Neuronal stem cell (in vitro differentiated cells): ENCODE data around the gene SH3BP4.

Source experiments
- DNase-seq: peaks from one replicate; pipeline ENCODE4 v3.0.0-alpha.2; 2013; ENCODE audit warnings: low spot score
- H2AFZ ChIP-seq: one replicate; pipeline ENCODE4 v1.6.1; 2013; ENCODE audit warnings: mild to moderate bottlenecking, low read length, inconsistent platforms
- H2AK5ac ChIP-seq: 2 replicates; pipeline ENCODE4 v1.6.1; 2013; ENCODE audit warnings: low read depth, mild to moderate bottlenecking, inconsistent platforms, low read length, moderate library complexity, mixed read lengths
- H2BK120ac ChIP-seq: 2 replicates; pipeline ENCODE4 v1.6.1; 2013; ENCODE audit warnings: low read depth, mild to moderate bottlenecking, inconsistent platforms, low read length, moderate library complexity, mixed read lengths
- H2BK12ac ChIP-seq: one replicate; pipeline ENCODE4 v1.6.1; 2013; ENCODE audit warnings: low read length, inconsistent platforms
- H2BK15ac ChIP-seq: 2 replicates; pipeline ENCODE4 v1.6.1; 2013; ENCODE audit warnings: mild to moderate bottlenecking, low read length, inconsistent platforms, mixed read lengths
- H2BK5ac ChIP-seq: one replicate; pipeline ENCODE4 v1.6.1; 2013; ENCODE audit warnings: inconsistent platforms, mild to moderate bottlenecking, low read length, moderate library complexity
- H3K14ac ChIP-seq: one replicate; pipeline ENCODE4 v1.6.1; 2013; ENCODE audit warnings: low read length, inconsistent platforms
- H3K18ac ChIP-seq: 2 replicates; pipeline ENCODE4 v1.6.1; 2013; ENCODE audit warnings: low read length, inconsistent platforms
- H3K23ac ChIP-seq: 2 replicates; pipeline ENCODE4 v1.6.1; 2013; ENCODE audit warnings: low read depth, mild to moderate bottlenecking, mixed read lengths, low read length, inconsistent platforms; ENCODE audit not compliant: poor library complexity
- H3K27ac ChIP-seq: replicated peaks from 3 replicates; pipeline ENCODE4 v1.5.1; 2013; ENCODE audit warnings: low read length, inconsistent platforms
- H3K27me3 ChIP-seq, 3 experiments: 2 replicates each; pipeline ENCODE4 v1.6.1; 2013; ENCODE audit warnings: low read length in 3 of 3, mild to moderate bottlenecking in 2 of 3, inconsistent platforms in 1 of 3, low read depth in 1 of 3, mixed read lengths in 1 of 3, moderate library complexity in 1 of 3; ENCODE audit not compliant: control insufficient read depth in 3 of 3, insufficient read depth in 3 of 3
- H3K36me3 ChIP-seq, 2 donors: replicated peaks in 1 of 2; 2 replicates each; pipeline ENCODE4 v1.6.1; 2013; ENCODE audit warnings: low read length in 2 of 2; ENCODE audit not compliant: control insufficient read depth in 2 of 2, insufficient read depth in 2 of 2
- H3K4ac ChIP-seq: 2 replicates; pipeline ENCODE4 v1.6.1; 2013; ENCODE audit warnings: inconsistent platforms, mild to moderate bottlenecking, low read length, moderate library complexity
- H3K4me1 ChIP-seq, 2 donors: 1 replicate in 1 of 2; 2 replicates in 1 of 2; pipeline ENCODE4 v1.6.1; 2013; ENCODE audit warnings: low read length in 2 of 2, low read depth in 1 of 2; ENCODE audit not compliant: control insufficient read depth in 2 of 2, insufficient read depth in 1 of 2
- H3K4me2 ChIP-seq: one replicate; pipeline ENCODE4 v1.6.1; 2013; ENCODE audit warnings: mild to moderate bottlenecking, low read length, inconsistent platforms; ENCODE audit not compliant: insufficient read depth, poor library complexity, severe bottlenecking
- H3K4me3 ChIP-seq, 2 donors: 2 replicates each; pipeline ENCODE4 v1.5.1; 2013; ENCODE audit warnings: low read length in 2 of 2, mild to moderate bottlenecking in 2 of 2, inconsistent platforms in 1 of 2, moderate library complexity in 1 of 2
- H3K79me1 ChIP-seq: one replicate; pipeline ENCODE4 v1.6.1; 2013; ENCODE audit warnings: low read depth, mild to moderate bottlenecking, inconsistent platforms, low read length, moderate library complexity
- H3K9ac ChIP-seq: one replicate; pipeline ENCODE4 v1.6.1; 2013; ENCODE audit warnings: mild to moderate bottlenecking, low read depth, low read length, inconsistent platforms; ENCODE audit not compliant: poor library complexity
- H3K9me3 ChIP-seq, 2 donors: replicated peaks in 1 of 2; 2 replicates each; pipeline versions ENCODE3 to v1.6.1; 2013; ENCODE audit warnings: low read length in 2 of 2, mild to moderate bottlenecking in 2 of 2, inconsistent platforms in 1 of 2, low read depth in 1 of 2, mixed read lengths in 1 of 2, moderate library complexity in 1 of 2; ENCODE audit not compliant: control insufficient read depth in 2 of 2, insufficient read depth in 1 of 2
- H4K8ac ChIP-seq: one replicate; pipeline ENCODE4 v1.6.1; 2013; ENCODE audit warnings: low read depth, mild to moderate bottlenecking, inconsistent platforms, low read length, moderate library complexity
- H4K91ac ChIP-seq: one replicate; pipeline ENCODE4 v1.6.1; 2013; ENCODE audit warnings: low read length, low read depth, mild to moderate bottlenecking, inconsistent platforms; ENCODE audit not compliant: poor library complexity
- WGBS, 2 donors: extraction: QIAGEN DNeasy Blood & Tissue Kit; methylation state at CpG; one replicate each; pipeline ENCODE4 v1.1.7; 2013; ENCODE audit warnings: missing lambda C conversion rate in 2 of 2, mixed read lengths in 1 of 2; ENCODE audit not compliant: insufficient read length in 2 of 2, insufficient replicate concordance in 1 of 2; ENCODE audit errors: extremely low coverage in 2 of 2; 5-methylcytosine and 5-hydroxymethylcytosine counted together

SH3BP4 gene

DNA sequence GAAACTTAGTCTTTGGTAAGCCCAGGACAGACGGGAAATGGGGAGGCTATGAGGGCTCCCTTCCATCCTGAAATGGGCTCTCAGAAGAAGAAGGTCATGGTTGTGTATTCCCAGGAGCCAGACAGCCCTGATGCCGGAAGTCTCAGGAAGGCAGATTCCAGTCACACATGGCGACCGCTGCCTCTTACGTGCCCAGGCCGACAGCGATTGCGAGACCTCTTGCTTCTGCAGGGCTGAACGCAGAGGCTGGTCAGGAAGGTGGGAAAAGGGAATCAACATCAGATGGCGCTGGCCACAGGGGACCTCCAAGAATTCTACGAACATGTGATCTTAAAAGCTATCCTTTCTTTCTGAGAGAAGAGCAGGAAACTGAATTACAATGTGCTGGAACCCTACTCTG is 22.8 kb upstream of the SH3BP4 start:
- WGBS, 2 donors: no CpG with 5 or more reads among the region's 11 CpGs
- peaks cover 2 to 6% of the 10 kb centered on the region in 2 donors for H3K4me1 ChIP-seq

GRCh38 chr2:234930397-234930796 is 21.4 kb upstream of the SH3BP4 start:
- H3K79me1 ChIP-seq: no peaks in the 10 kb centered on the region
- WGBS, 2 donors: no CpG with 5 or more reads among the region's 4 CpGs
- no peak overlapping the region for H2BK120ac ChIP-seq
- no peak overlapping the region for H3K18ac ChIP-seq
- no peak overlapping the region for H3K4me3 ChIP-seq
- no peak overlapping the region for H3K9ac ChIP-seq
- H2AFZ ChIP-seq: no peak overlapping the region
- no peak for DNase-seq
- no peak overlapping the region for H2BK15ac ChIP-seq
- peaks cover 2 to 6% of the 10 kb centered on the region in 2 donors for H3K4me1 ChIP-seq
- no peak overlapping the region for H4K8ac ChIP-seq
- H3K27me3 ChIP-seq: no peaks in the 10 kb centered on the region
- peaks cover 0 to 2% of the 10 kb centered on the region in 2 donors for H3K9me3 ChIP-seq
- no peak overlapping the region for H2BK12ac ChIP-seq
- no peak overlapping the region for H4K91ac ChIP-seq
- no peak overlapping the region for H2BK5ac ChIP-seq
- H3K36me3 ChIP-seq: no peaks in the 10 kb centered on the region
- no peak overlapping the region for H3K4me2 ChIP-seq
- H2AK5ac ChIP-seq: no peak overlapping the region
- no peak overlapping the region for H3K14ac ChIP-seq
- no peak overlapping the region for H3K27ac ChIP-seq
- no peak overlapping the region for H3K23ac ChIP-seq
- H3K4ac ChIP-seq: no peak overlapping the region

More for the DNA sequence above, 22.8 kb upstream of the SH3BP4 start:
- no peak overlapping the region for H4K91ac ChIP-seq
- H3K4ac ChIP-seq: no peak overlapping the region
- H3K79me1 ChIP-seq: no peaks in the 10 kb centered on the region
- H3K36me3 ChIP-seq: no peaks in the 10 kb centered on the region
- peaks cover 0 to 2% of the 10 kb centered on the region in 2 donors for H3K9me3 ChIP-seq
- no peak overlapping the region for H2BK120ac ChIP-seq
- no peak overlapping the region for H3K14ac ChIP-seq
- no peak overlapping the region for H2BK12ac ChIP-seq
- H2BK5ac ChIP-seq: no peak overlapping the region
- no peak overlapping the region for H2AK5ac ChIP-seq
- no peak for DNase-seq
- H2BK15ac ChIP-seq: no peak overlapping the region
- H3K4me2 ChIP-seq: no peak overlapping the region
- no peaks in the 10 kb centered on the region for H3K27me3 ChIP-seq
- no peak overlapping the region for H3K18ac ChIP-seq
- H4K8ac ChIP-seq: no peak overlapping the region
- H3K9ac ChIP-seq: no peak overlapping the region
- no peak overlapping the region for H3K23ac ChIP-seq
- H3K27ac ChIP-seq: no peak overlapping the region
- H2AFZ ChIP-seq: peak overlapping the region; percentile 11
- H3K4me3 ChIP-seq: no peak overlapping the region

- Histone ChIP-seq H3K27ac (no peak overlapping the region), H3K18ac (no peak overlapping the region), H2AFZ (no peak overlapping the region), H3K27me3 (no peaks in the 10 kb centered on the region), H3K36me3 (no peaks in the 10 kb centered on the region), H3K4ac (no peak overlapping the region), H3K9me3 (peaks cover 0 to 2% of the 10 kb centered on the region in 2 donors), H3K4me3 (no peak overlapping the region), H2AK5ac (no peak overlapping the region), H3K9ac (no peak overlapping the region), H4K8ac (no peak overlapping the region), H4K91ac (no peak overlapping the region), H2BK120ac (no peak overlapping the region), H3K14ac (no peak overlapping the region), H2BK5ac (no peak overlapping the region), H3K23ac (no peak overlapping the region), H3K4me1 (peaks cover 2 to 6% of the 10 kb centered on the region in 2 donors), H3K79me1 (no peaks in the 10 kb centered on the region), H2BK15ac (no peak overlapping the region), H3K4me2 (no peak overlapping the region), H2BK12ac (no peak overlapping the region)
- no CpG with 5 or more reads among the region's 2 CpGs for WGBS, 2 donors
- DNase-seq: no peak
Measured at GRCh38 chr2:234931371-234931770, 20.4 kb upstream of the SH3BP4 start.

DNA sequence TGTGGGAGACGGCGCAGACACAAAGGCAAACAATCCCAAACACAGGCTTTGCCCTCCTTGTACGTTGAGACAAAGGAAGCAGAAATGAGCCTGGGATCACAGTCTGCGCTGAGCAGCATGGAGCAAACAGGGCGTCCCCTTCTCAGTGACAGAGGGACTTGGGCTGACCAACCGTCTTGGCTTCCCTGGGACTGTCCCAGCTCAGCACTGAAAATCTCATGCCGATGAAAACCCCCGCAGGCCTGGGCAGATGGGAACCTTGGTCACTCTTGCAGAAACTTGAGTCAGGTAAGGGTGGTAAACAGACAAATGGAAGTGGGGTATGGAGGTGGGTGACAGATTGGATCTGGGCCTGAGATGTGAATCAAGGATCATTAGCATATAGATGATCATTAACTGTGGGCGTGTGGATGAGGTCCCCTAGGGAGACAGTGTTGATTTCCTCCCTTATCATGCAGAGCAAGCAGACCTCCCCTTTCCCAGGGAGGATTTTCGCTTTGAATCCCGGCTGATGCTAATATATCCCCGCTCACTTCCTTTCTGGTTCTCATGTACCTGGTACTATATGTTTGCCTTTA is 19.1 kb upstream of the SH3BP4 start:
- peaks cover 0 to 2% of the 10 kb centered on the region in 2 donors for H3K9me3 ChIP-seq
- peaks cover 2 to 6% of the 10 kb centered on the region in 2 donors for H3K4me1 ChIP-seq
- no peak overlapping the region for H2BK5ac ChIP-seq
- no peaks in the 10 kb centered on the region for H3K27me3 ChIP-seq
- no peak overlapping the region for H4K91ac ChIP-seq
- no peak overlapping the region for H3K14ac ChIP-seq
- H2BK15ac ChIP-seq: no peak overlapping the region
- H3K4ac ChIP-seq: no peak overlapping the region
- no peak overlapping the region for H2BK12ac ChIP-seq
- H2AFZ ChIP-seq: peak overlapping the region; percentile 69
- H2BK120ac ChIP-seq: no peak overlapping the region
- no peak overlapping the region for H3K4me2 ChIP-seq
- H3K18ac ChIP-seq: peak overlapping the region; percentile 29
- H3K36me3 ChIP-seq: no peaks in the 10 kb centered on the region
- no peak for DNase-seq
- H2AK5ac ChIP-seq: no peak overlapping the region
- H3K4me3 ChIP-seq: no peak overlapping the region
- H3K9ac ChIP-seq: no peak overlapping the region
- no peak overlapping the region for H3K23ac ChIP-seq
- no peak overlapping the region for H4K8ac ChIP-seq
- no peak overlapping the region for H3K27ac ChIP-seq
- no peaks in the 10 kb centered on the region for H3K79me1 ChIP-seq
- no CpG with 5 or more reads among the region's 12 CpGs for WGBS, 2 donors
